HG03095 (cell line): ENCODE measurements around the gene BCL6B.

Experiments
- ATAC-seq: cut with Tn5 transposase; IDR thresholded peaks from one replicate; pipeline ENCODE4 v1.9.1; 2021; ENCODE audit warnings: moderate library complexity; ENCODE audit not compliant: unreplicated experiment

The BCL6B gene

GRCh38 chr17:7005716-7006115 lies 17.1 kb upstream of the BCL6B start:
- ATAC-seq: no peak

- ATAC-seq: no peak
Measured at GRCh38 chr17:7007143-7007542, 15.7 kb upstream of the BCL6B start.

GRCh38 chr17:7010523-7010922 lies 12.3 kb upstream of the BCL6B start:
- no peak for ATAC-seq

- no peak for ATAC-seq
Measured at GRCh38 chr17:7011415-7011814, 11.4 kb upstream of the BCL6B start.

- no peak for ATAC-seq
Measured at GRCh38 chr17:7011942-7012254, 11.0 kb upstream of the BCL6B start.

- ATAC-seq: peak; percentile 65
Measured at GRCh38 chr17:7014261-7014994, 8.4 kb upstream of the BCL6B start.

GRCh38 chr17:7014995-7015958 lies 7.6 kb upstream of the BCL6B start:
- ATAC-seq: peak; percentile 16

- ATAC-seq: no peak
Measured at GRCh38 chr17:7016418-7016817, 6.4 kb upstream of the BCL6B start.

GRCh38 chr17:7016886-7017826 lies 5.7 kb upstream of the BCL6B start:
- no peak for ATAC-seq

GRCh38 chr17:7017827-7018200 lies 5.0 kb upstream of the BCL6B start:
- no peak for ATAC-seq

- no peak for ATAC-seq
Measured at GRCh38 chr17:7018331-7018964, 4.4 kb upstream of the BCL6B start.

GRCh38 chr17:7019367-7019766 lies 3.5 kb upstream of the BCL6B start:
- no peak for ATAC-seq

- no peak for ATAC-seq
Measured at GRCh38 chr17:7019839-7020519, 2.9 kb upstream of the BCL6B start.

- ATAC-seq: no peak
Measured at GRCh38 chr17:7020894-7021664, 1.8 kb upstream of the BCL6B start.

GRCh38 chr17:7021993-7022778 lies 664 bp upstream of the BCL6B start:
- ATAC-seq: peak; percentile 64

- no peak for ATAC-seq
Measured at GRCh38 chr17:7023576-7024401, 939 bp downstream of the BCL6B start.

- no peak for ATAC-seq
Measured at GRCh38 chr17:7024402-7024785, 1.5 kb downstream of the BCL6B start.

GRCh38 chr17:7025245-7025644 lies 2.4 kb downstream of the BCL6B start:
- no peak for ATAC-seq
